Parathyroid adenoma (tissue), 2 donors: ENCODE measurements around the gene BHLHA15.

ENCODE experiments used
- H2AFZ ChIP-seq: fragments of 300-600 bp; sonication (generic); one replicate; pipeline ENCODE4 v1.7.0; 2017; ENCODE audit warnings: antibody characterized with exemption, mild to moderate bottlenecking
- H3K27ac ChIP-seq: fragments of 300-600 bp; sonication (generic); one replicate; pipeline ENCODE4 v1.7.0; 2017
- H3K27me3 ChIP-seq: fragments of 300-600 bp; sonication (generic); one replicate; pipeline ENCODE4 v1.7.0; 2017; ENCODE audit warnings: low read length; ENCODE audit not compliant: control insufficient read depth, insufficient read depth
- H3K36me3 ChIP-seq: fragments of 300-600 bp; sonication (generic); one replicate; pipeline ENCODE4 v1.7.0; 2017; ENCODE audit warnings: low read length; ENCODE audit not compliant: control insufficient read depth, insufficient read depth
- H3K4me1 ChIP-seq: fragments of 300-600 bp; sonication (generic); one replicate; pipeline ENCODE4 v1.7.0; 2017; ENCODE audit warnings: control low read depth
- H3K4me2 ChIP-seq: fragments of 300-600 bp; sonication (generic); one replicate; pipeline ENCODE4 v1.7.0; 2017; ENCODE audit warnings: low read length
- H3K4me3 ChIP-seq: fragments of 300-600 bp; sonication (generic); one replicate; pipeline ENCODE4 v1.7.0; 2017; ENCODE audit warnings: low read depth, low read length
- H3K79me2 ChIP-seq: fragments of 300-600 bp; sonication (generic); one replicate; pipeline ENCODE4 v1.7.0; 2017; ENCODE audit warnings: control low read depth
- H3K9ac ChIP-seq: fragments of 300-600 bp; sonication (generic); one replicate; pipeline ENCODE4 v1.7.0; 2017; ENCODE audit warnings: mild to moderate bottlenecking
- H3K9me3 ChIP-seq: fragments of 300-600 bp; sonication (generic); one replicate; pipeline ENCODE4 v1.7.0; 2017; ENCODE audit warnings: low read length; ENCODE audit not compliant: control insufficient read depth
- CTCF ChIP-seq: fragments of 300-600 bp; sonication (generic); IDR thresholded peaks from one replicate; pipeline ENCODE4 v1.7.0; 2017; ENCODE audit warnings: antibody characterized with exemption, mild to moderate bottlenecking
- donor health status: primary hyperparathyroidism.

The BHLHA15 gene

GRCh38 chr7:98175260-98175940 lies 35.8 kb upstream of the BHLHA15 start:
- no peaks in the 10 kb centered on the region for H3K79me2 ChIP-seq

GRCh38 chr7:98177553-98177952 lies 33.7 kb upstream of the BHLHA15 start:
- Histone ChIP-seq H3K4me1 (no peaks in the 10 kb centered on the region), H3K9me3 (no peaks in the 10 kb centered on the region), H2AFZ (no peak overlapping the region), H3K36me3 (no peaks in the 10 kb centered on the region), H3K27me3 (no peaks in the 10 kb centered on the region), H3K27ac (no peak overlapping the region), H3K4me3 (no peak overlapping the region), H3K9ac (no peak overlapping the region), H3K79me2 (no peaks in the 10 kb centered on the region), H3K4me2 (no peak overlapping the region)
- TF ChIP-seq CTCF: no peak

More at GRCh38 chr7:98175260-98175940, 35.8 kb upstream of the BHLHA15 start:
- H2AFZ ChIP-seq: no peak overlapping the region
- no peak for TF ChIP-seq CTCF
- no peak overlapping the region for H3K27ac ChIP-seq
- H3K27me3 ChIP-seq: no peaks in the 10 kb centered on the region
- no peaks in the 10 kb centered on the region for H3K9me3 ChIP-seq
- H3K4me3 ChIP-seq: no peak overlapping the region
- H3K4me2 ChIP-seq: no peak overlapping the region
- no peaks in the 10 kb centered on the region for H3K4me1 ChIP-seq
- H3K9ac ChIP-seq: no peak overlapping the region
- H3K36me3 ChIP-seq: no peaks in the 10 kb centered on the region

GRCh38 chr7:98178321-98178720 lies 32.9 kb upstream of the BHLHA15 start:
- Histone ChIP-seq H3K27ac (no peak overlapping the region), H3K79me2 (no peaks in the 10 kb centered on the region), H3K4me1 (no peaks in the 10 kb centered on the region), H3K36me3 (no peaks in the 10 kb centered on the region), H2AFZ (no peak overlapping the region), H3K9me3 (no peaks in the 10 kb centered on the region), H3K27me3 (no peaks in the 10 kb centered on the region), H3K4me2 (no peak overlapping the region), H3K9ac (no peak overlapping the region), H3K4me3 (no peak overlapping the region)
- TF ChIP-seq CTCF: no peak

- H3K4me2 ChIP-seq: no peak overlapping the region
- no peak for TF ChIP-seq CTCF
- H3K27me3 ChIP-seq: no peaks in the 10 kb centered on the region
- peaks cover 3% of the 10 kb centered on the region for H3K79me2 ChIP-seq
- H2AFZ ChIP-seq: no peak overlapping the region
- H3K27ac ChIP-seq: no peak overlapping the region
- H3K4me1 ChIP-seq: no peaks in the 10 kb centered on the region
- H3K9me3 ChIP-seq: no peaks in the 10 kb centered on the region
- no peaks in the 10 kb centered on the region for H3K36me3 ChIP-seq
- no peak overlapping the region for H3K9ac ChIP-seq
- no peak overlapping the region for H3K4me3 ChIP-seq
Measured at GRCh38 chr7:98178762-98179490, 32.3 kb upstream of the BHLHA15 start.
